ENCODE measurements around the gene CTDSPL.

The CTDSPL gene

DNA sequence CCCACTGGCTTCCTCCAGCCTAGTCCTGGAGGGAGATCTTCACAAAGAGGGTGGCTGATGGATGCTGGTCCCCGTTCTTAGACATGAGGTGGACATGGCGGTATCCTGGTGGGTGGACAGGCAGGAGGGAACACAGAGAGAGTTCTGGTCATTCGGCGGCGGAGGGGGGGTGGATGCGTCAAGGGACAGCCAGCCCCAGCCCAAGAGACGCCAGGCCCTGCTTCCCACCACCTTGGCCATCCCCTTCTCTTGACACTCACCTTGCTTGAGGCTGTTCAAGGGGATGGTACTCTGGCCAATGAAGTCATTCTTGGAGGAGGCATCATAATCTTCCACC lies 146.0 kb downstream of the CTDSPL start:
- H2AFZ ChIP-seq (ENCODE audit: low read depth) = no peak overlapping the region
- no peak overlapping the region for H3K4me2 ChIP-seq
- no peaks in the 10 kb centered on the region for H3K4me1 ChIP-seq (ENCODE audit: low read depth, poor library complexity, severe bottlenecking)
- TF ChIP-seq, protein P1, sequence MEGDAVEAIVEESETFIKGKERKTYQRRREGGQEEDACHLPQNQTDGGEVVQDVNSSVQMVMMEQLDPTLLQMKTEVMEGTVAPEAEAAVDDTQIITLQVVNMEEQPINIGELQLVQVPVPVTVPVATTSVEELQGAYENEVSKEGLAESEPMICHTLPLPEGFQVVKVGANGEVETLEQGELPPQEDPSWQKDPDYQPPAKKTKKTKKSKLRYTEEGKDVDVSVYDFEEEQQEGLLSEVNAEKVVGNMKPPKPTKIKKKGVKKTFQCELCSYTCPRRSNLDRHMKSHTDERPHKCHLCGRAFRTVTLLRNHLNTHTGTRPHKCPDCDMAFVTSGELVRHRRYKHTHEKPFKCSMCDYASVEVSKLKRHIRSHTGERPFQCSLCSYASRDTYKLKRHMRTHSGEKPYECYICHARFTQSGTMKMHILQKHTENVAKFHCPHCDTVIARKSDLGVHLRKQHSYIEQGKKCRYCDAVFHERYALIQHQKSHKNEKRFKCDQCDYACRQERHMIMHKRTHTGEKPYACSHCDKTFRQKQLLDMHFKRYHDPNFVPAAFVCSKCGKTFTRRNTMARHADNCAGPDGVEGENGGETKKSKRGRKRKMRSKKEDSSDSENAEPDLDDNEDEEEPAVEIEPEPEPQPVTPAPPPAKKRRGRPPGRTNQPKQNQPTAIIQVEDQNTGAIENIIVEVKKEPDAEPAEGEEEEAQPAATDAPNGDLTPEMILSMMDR (conservative IDR thresholded peaks at IDR 0.05; ENCODE audit: low read depth, low read length) = no peak
- H3K79me2 ChIP-seq (ENCODE audit: insufficient read depth, low read depth) = no peaks in the 10 kb centered on the region
- no peaks in the 10 kb centered on the region for H4K20me1 ChIP-seq (ENCODE audit: insufficient read depth)
- no peak overlapping the region for H3K9ac ChIP-seq
- H3K27me3 ChIP-seq (ENCODE audit: insufficient read depth, low read depth) = no peaks in the 10 kb centered on the region
- no peak overlapping the region for H3K27ac ChIP-seq
- no peak overlapping the region for H3K4me3 ChIP-seq (IDR thresholded peaks at IDR 0.05; ENCODE audit: insufficient read depth, low read depth, low read length)
- H3K36me3 ChIP-seq (ENCODE audit: insufficient read depth) = no peaks in the 10 kb centered on the region

DNA sequence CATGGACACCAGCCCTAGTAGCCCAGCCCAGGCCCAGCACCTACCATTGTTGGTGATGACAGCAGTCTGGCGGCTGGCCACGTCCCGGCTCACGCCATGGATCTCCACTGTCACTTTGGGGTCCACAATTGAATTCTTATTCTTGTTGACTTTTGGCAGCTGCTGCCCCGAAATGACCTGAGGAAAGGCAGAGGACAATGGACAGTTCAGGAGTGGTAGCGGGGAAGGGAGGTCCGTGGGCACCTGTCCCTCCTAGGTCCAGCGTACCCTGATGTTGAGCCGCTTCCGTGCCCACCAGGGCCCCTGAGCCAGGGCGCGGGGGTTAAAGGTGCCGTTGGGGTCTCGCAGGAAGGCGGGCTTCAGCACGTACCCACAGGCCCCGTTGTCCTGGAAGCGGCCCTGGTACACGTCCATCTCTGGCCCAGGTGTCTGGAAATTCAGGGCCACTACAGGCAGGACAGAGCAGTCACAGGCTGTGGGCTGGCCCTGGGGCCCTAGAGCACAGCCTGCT lies 146.6 kb downstream of the CTDSPL start:
- no peak overlapping the region for H2AFZ ChIP-seq (ENCODE audit: low read depth)
- no peak overlapping the region for H3K27ac ChIP-seq
- no peaks in the 10 kb centered on the region for H3K79me2 ChIP-seq (ENCODE audit: insufficient read depth, low read depth)
- TF ChIP-seq, protein P1 (conservative IDR thresholded peaks at IDR 0.05; ENCODE audit: low read depth, low read length) = no peak
- no peaks in the 10 kb centered on the region for H4K20me1 ChIP-seq (ENCODE audit: insufficient read depth)
- no peak overlapping the region for H3K4me2 ChIP-seq
- H3K36me3 ChIP-seq (ENCODE audit: insufficient read depth) = no peaks in the 10 kb centered on the region
- H3K9ac ChIP-seq = no peak overlapping the region
- no peaks in the 10 kb centered on the region for H3K27me3 ChIP-seq (ENCODE audit: insufficient read depth, low read depth)
- no peak overlapping the region for H3K4me3 ChIP-seq (IDR thresholded peaks at IDR 0.05; ENCODE audit: insufficient read depth, low read depth, low read length)
- H3K4me1 ChIP-seq (ENCODE audit: low read depth, poor library complexity, severe bottlenecking) = no peaks in the 10 kb centered on the region

DNA sequence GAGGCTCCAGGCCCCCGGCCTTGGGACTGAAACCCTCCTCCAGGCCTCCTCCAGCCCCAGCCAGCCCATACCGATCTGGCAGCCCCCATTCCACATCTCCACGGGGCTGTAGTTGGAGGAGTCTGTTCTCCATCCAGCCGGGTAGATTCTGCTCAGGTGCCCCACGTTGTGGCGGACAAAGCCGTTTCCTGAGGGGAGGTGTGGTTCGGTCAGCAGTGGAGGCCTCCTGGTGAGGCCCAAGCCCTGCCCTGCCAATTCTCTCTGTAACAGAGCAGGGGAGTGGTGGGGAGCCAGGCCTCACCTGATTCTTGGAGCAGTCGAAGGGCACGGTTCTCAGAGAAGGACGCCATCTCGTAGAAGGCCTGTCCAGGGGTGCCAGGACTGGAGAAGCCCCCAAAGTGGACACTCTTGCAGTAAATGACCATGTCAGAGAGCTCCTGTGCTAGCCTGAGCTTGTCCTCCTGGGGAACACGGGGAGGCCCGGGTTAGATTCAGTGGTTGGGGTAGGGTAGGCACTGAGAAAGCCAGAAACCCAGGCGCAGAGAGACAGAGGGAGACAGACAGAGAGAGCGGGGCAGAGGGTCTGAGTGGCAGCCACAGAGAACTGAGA lies 147.4 kb downstream of the CTDSPL start:
- Histone ChIP-seq H3K4me1 (ENCODE audit: low read depth, poor library complexity, severe bottlenecking) (no peaks in the 10 kb centered on the region), H3K27me3 (ENCODE audit: insufficient read depth, low read depth) (no peaks in the 10 kb centered on the region), H2AFZ (ENCODE audit: low read depth) (no peak overlapping the region), H3K4me2 (no peak overlapping the region), H3K36me3 (ENCODE audit: insufficient read depth) (no peaks in the 10 kb centered on the region), H3K9ac (no peak overlapping the region), H3K27ac (no peak overlapping the region), H3K79me2 (ENCODE audit: insufficient read depth, low read depth) (no peaks in the 10 kb centered on the region), H3K4me3 (IDR thresholded peaks at IDR 0.05; ENCODE audit: insufficient read depth, low read depth, low read length) (no peak overlapping the region), H4K20me1 (ENCODE audit: insufficient read depth) (no peaks in the 10 kb centered on the region)
- TF ChIP-seq, protein P1 (conservative IDR thresholded peaks at IDR 0.05; ENCODE audit: low read depth, low read length) = no peak

DNA sequence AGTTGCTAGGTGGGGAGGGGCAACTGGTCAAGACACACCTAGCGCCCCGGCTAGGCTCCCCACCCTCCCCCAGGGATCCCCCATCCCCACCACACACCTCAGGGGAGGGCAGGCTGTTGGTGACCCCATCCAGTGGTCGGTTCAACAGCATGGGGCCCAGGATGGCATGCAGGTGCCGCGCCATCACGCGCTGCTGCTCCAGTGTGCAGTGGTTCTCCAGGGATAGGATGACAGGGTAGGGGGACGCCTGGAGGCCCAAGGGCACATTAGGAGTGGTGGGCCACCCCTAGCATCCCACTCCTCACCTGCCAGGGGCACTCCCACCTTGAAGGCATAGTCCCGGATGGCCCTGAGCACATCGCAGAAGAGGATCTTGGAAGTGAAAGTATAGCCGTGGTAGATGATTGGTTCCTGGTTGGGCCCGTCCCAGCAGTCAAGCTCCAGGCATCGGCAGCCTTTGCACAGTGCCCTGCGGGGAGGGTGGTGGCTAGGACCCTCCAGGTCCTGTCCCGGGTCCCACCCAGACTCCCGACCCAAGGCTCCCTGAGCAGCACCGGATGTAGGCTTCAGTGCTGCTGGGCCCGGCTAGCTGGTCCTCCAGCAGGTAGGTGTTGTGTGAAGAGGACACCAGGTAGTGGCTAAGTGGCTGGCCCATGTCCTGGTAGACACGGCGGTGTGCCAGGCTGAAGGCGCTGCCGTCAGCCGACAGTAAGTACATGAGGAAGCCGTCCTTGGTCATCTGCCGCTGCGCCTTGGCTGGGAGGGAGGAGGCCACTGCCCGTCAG lies 148.3 kb downstream of the CTDSPL start:
- no peak overlapping the region for H2AFZ ChIP-seq (ENCODE audit: low read depth)
- no peaks in the 10 kb centered on the region for H3K4me1 ChIP-seq (ENCODE audit: low read depth, poor library complexity, severe bottlenecking)
- no peak overlapping the region for H3K4me3 ChIP-seq (IDR thresholded peaks at IDR 0.05; ENCODE audit: insufficient read depth, low read depth, low read length)
- TF ChIP-seq, protein P1 (conservative IDR thresholded peaks at IDR 0.05; ENCODE audit: low read depth, low read length) = no peak
- H3K79me2 ChIP-seq (ENCODE audit: insufficient read depth, low read depth) = no peaks in the 10 kb centered on the region
- no peak overlapping the region for H3K9ac ChIP-seq
- H3K4me2 ChIP-seq = no peak overlapping the region
- H3K27ac ChIP-seq = no peak overlapping the region
- H3K27me3 ChIP-seq (ENCODE audit: insufficient read depth, low read depth) = no peaks in the 10 kb centered on the region
- no peaks in the 10 kb centered on the region for H4K20me1 ChIP-seq (ENCODE audit: insufficient read depth)
- H3K36me3 ChIP-seq (ENCODE audit: insufficient read depth) = no peaks in the 10 kb centered on the region

All from KMS-11 (cell line).